GM18909 (cell line): ENCODE results near the gene CD86.
"Not testable (repeated sequence)": the region's sequence is repeated elsewhere in the genome, so short reads cannot be mapped to it uniquely, and the experiment has no call there.

Experiments used
- ATAC-seq: cut with Tn5 transposase; IDR thresholded peaks from one replicate; pipeline ENCODE4 v1.9.1; 2021; ENCODE audit warnings: mild to moderate bottlenecking; ENCODE audit not compliant: unreplicated experiment, poor library complexity

CD86 gene

GRCh38 chr3:122123850-122124249, 68.7 kb downstream of the CD86 start:
- ATAC-seq, result no peak

- no peak for ATAC-seq
Measured at GRCh38 chr3:122132949-122133540, 77.9 kb downstream of the CD86 start.

GRCh38 chr3:122146466-122146865, 91.3 kb downstream of the CD86 start:
- ATAC-seq, result peak; percentile 81

- ATAC-seq, result no peak
Measured at GRCh38 chr3:122148941-122149627, 93.9 kb downstream of the CD86 start.

- no peak for ATAC-seq
Measured at GRCh38 chr3:122151480-122151879, 96.3 kb downstream of the CD86 start.

- not testable (repeated sequence) for ATAC-seq
Measured at GRCh38 chr3:122164983-122165382, 109.8 kb downstream of the CD86 start.

GRCh38 chr3:122167630-122168029, 112.5 kb downstream of the CD86 start:
- no peak for ATAC-seq

- no peak for ATAC-seq
Measured at GRCh38 chr3:122168044-122168443, 112.9 kb downstream of the CD86 start.

GRCh38 chr3:122169911-122170310, 114.7 kb downstream of the CD86 start:
- no peak for ATAC-seq
